GM12874 (cell line): ENCODE measurements around the gene GAB2.

Source experiments
- TF ChIP-seq, protein P1 (sequence below): IDR thresholded peaks from 2 replicates; pipeline ENCODE4 v1.5.1; 2011; ENCODE audit warnings: low read depth, mild to moderate bottlenecking, control low read depth, low read length, moderate library complexity; ENCODE audit not compliant: insufficient read depth

GAB2 gene

DNA sequence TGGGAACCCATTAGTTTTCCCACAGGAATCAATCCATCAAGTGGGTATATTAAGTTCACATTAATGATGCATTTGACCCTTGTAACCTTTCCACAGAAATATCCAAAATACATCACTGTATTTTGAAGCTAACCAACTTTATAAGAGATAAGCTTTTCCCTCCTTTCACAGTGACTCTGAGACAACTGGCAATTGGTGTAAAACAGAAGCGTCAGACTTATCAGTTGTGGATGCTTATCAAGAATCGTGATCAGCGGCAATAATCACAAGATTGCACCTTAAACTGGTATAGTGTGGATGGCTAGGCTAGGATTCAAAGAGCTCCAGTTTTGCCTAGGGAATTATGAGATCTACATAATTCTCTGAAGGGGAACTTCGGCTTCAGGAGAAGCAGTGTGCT, 155.8 kb downstream of the GAB2 start:
- TF ChIP-seq, protein P1, sequence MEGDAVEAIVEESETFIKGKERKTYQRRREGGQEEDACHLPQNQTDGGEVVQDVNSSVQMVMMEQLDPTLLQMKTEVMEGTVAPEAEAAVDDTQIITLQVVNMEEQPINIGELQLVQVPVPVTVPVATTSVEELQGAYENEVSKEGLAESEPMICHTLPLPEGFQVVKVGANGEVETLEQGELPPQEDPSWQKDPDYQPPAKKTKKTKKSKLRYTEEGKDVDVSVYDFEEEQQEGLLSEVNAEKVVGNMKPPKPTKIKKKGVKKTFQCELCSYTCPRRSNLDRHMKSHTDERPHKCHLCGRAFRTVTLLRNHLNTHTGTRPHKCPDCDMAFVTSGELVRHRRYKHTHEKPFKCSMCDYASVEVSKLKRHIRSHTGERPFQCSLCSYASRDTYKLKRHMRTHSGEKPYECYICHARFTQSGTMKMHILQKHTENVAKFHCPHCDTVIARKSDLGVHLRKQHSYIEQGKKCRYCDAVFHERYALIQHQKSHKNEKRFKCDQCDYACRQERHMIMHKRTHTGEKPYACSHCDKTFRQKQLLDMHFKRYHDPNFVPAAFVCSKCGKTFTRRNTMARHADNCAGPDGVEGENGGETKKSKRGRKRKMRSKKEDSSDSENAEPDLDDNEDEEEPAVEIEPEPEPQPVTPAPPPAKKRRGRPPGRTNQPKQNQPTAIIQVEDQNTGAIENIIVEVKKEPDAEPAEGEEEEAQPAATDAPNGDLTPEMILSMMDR: no peak

DNA sequence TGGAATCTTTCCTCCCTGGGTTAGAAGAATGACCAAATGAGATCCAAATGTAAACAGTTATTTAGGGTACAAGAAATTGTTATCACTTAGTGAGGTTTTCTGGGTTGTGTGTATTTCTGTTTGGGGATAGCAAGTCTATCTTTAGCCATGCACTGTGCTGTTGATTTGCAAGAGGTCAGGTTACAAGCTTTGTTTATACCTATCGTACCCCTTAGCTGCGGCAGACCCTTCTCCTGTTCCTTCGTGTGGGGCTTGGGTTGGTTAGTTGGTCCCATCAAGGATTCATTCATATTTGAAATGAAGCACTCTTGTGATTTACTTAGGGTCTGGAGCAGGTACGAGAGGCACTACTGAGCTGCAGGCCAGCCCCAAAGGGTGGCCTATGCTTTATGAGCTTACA, 156.3 kb downstream of the GAB2 start:
- TF ChIP-seq, protein P1: no peak

DNA sequence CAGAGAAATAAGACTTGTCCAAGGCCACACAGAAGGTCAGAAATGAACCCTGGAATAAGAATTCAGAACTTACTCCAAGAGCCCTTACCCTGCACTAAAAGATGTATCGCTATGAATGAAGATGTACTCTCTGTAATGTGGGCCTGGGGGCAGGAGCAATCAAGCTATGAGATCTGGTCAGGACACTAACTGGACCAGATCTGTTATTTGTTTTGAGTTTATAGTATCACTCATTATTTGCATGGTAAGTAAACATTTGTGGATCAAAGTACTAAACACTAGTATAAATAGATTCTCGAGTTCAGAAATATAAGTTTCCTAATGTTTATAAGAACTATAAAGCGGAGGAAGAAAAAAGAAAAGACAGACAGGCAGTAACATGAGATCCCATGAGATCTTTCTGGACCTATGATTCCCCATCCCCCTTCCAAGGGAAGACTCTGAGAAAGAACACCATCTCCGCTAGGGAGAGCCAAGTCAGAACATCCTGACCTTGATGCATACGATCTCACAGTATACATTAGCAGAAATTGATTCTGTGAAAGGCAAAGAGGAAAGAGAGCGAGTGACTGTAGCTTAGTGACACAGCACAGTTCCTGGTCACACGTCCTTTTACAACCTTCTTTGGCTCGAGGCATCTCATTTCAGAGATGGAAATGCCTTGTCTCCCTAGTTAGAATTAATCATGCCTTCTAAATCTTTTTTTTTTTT, 157.7 kb downstream of the GAB2 start:
- TF ChIP-seq, protein P1: no peak

DNA sequence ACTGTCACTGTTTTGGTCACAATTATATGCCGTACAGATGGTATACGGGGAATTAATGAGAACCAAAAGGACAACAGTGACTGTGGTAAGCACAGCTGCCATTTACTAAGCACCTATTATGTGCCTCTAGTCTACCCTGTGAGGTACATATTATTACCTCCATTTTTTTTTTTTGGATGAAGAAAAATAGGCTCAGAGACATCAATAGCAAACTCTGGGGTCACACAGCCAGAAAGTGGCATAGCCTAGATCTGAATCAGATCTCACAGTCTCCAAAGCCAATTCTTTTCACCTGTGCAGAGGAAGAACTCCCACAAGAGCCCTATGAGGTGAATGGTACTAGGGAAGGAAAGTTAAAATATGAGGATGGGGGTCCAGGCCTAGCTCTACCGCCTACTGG, 160.0 kb downstream of the GAB2 start:
- TF ChIP-seq, protein P1: no peak

DNA sequence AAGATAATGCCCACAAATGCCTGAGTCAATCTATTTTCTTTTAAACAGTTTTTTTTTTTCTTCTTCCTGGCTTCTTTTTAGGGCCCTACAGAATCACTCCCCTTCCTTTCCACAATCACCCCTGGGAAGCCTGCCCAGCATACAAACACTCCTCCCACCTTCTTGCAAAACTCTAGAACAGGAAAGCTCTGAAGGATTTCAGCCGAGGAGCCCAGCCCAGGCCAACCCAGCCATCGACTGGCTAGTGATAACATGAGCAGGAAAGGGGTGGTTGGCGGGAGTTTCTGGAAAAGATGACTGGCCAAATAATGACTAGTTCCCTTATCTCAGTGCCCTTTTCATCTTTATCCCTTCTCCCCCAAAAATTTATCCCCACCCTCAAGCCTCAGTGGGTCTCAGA, 160.7 kb downstream of the GAB2 start:
- TF ChIP-seq, protein P1: no peak

DNA sequence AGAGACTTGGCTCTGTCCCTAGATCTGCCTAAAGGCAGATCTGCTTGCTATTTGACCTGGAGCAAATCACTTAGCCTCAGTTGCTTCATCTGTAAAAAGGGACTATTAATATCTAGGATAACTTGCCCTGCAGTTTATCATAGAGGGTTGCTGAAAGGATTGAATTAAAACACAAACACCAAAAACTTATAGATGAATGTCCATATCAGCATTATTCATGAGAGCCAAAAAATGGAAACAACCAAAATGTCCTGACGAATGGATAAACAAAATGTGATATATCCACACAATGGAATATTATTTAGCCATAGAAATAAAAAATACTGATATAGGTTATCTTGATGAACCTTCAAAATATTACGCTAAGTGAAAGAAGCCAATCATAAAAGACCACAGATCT, 161.7 kb downstream of the GAB2 start:
- TF ChIP-seq, protein P1: no peak

DNA sequence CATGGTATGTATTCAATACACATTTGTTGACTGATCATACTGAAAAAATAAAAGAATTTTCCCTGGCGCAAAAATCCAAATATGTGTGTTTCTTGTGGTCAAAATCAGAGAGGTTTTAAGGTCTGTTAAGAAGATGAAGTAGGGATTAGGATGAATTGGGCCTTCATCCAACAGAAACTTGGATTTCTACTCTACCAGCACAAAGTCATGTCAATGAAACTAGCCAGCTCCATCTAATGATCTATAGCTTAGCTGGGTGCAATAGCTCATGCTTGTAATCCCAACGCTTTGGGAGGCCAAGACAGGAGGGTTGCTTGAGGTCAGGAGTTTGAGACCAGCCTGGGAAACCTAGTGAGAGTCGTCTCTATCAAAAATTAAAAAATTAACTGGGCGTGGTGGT, 163.4 kb downstream of the GAB2 start:
- TF ChIP-seq, protein P1: no peak
